ENCODE data around the gene TPSAB1. TPM values are rescaled to one million over a fixed set of nuclear protein-coding genes. Genes with fewer than 3 reads are reported as not detected.
"Not testable (repeated sequence)": the region's sequence is repeated elsewhere in the genome, so short reads cannot be mapped to it uniquely, and the experiment has no call there.

The TPSAB1 gene
- 100 to 1,000 TPM in 1 of 4 donors, 10 to 100 TPM in 3; 23.8 to 130 (median 59.4) TPM for total RNA-seq

DNA sequence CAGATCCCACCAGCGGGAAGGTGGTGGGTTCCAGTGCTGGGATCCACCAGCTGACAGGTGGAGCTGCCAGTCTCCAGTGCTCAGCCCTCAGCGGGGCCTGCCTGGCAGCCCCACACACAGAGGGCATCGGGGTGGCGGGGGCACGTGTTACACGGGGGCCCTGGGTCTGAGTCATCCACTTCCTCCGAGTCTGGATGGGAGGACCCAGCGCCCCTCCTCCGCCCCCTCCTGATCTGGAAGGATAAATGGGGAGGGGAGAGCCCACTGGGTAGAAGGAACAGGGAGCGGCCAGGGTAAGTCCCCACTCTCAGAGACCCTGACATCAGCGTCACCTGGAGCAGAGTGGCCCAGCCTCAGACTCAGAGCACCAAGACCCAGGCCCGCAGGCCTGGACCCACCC is at the start of gene TPSAB1:
TSS of gene TPSAB1 (plus strand) at position 270 of the 400 bp plus-strand sequence. CDS start 234 bp downstream, outside the sequence.
- not testable (repeated sequence) for H3K27me3 ChIP-seq, DNase-seq, H3K9me3 ChIP-seq, H3K4me3 ChIP-seq, H3K27ac ChIP-seq, H3K36me3 ChIP-seq, H3K4me1 ChIP-seq

DNA sequence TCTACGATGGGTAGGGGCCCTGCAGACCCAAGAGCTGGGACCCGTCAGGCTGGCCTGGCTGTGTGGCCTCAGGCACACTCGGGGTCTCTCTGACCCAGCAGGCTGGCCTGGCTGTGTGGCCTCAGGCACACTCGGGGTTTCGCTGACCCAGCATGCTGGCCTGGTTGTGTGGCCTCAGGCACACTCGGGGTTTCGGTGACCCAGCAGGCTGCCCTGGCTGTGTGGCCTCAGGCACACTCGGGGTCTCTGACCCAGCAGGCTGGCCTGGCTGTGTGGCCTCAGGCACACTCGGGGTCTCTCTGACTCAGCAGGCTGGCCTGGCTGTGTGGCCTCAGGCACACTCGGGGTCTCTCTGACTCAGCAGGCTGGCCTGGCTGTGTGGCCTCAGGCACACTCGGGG is 49.7 kb upstream of the TPSAB1 start:
- H3K27me3 ChIP-seq, H3K36me3 ChIP-seq, H3K9me3 ChIP-seq, H3K4me3 ChIP-seq, DNase-seq, H3K27ac ChIP-seq: not testable (repeated sequence)
- peaks cover 0 to 23% (median 0%) of the 10 kb centered on the region in 4 donors for H3K4me1 ChIP-seq

DNA sequence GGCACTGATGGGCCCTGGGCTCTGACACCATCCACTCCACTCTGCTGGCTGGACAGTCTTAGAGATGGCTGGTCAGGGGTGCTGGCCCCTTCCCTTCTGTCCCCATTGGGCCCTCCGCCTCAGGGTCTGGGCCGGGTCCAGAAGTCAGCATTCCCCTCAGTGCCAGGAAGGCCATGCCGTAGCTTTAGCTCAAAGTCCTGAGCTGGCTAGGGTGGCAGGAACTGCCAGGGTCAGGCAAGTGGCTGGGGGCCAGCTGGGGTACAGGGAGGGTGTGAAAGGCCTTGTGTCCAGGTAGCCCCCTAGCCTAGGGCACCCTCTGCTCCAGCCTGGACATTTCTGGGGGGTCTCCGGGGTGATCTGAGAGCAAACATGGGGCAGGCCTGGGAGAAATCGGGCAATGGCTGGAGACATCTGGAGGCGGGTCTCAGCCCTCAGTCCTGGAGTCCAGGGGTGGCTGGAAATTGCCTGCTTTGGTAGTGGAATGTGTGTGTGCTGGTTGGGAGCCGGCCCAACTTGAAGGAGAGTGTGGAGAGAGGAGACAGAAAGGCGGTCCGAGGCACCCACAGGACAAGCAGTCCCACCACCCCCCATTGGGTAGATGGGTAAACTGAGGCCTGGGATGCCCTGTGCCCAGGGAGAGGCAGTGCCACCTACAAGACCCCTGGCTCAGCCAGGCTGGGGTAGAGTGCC is 48.0 kb upstream of the TPSAB1 start:
- H3K27me3 ChIP-seq, result no peaks in the 10 kb centered on the region

DNA sequence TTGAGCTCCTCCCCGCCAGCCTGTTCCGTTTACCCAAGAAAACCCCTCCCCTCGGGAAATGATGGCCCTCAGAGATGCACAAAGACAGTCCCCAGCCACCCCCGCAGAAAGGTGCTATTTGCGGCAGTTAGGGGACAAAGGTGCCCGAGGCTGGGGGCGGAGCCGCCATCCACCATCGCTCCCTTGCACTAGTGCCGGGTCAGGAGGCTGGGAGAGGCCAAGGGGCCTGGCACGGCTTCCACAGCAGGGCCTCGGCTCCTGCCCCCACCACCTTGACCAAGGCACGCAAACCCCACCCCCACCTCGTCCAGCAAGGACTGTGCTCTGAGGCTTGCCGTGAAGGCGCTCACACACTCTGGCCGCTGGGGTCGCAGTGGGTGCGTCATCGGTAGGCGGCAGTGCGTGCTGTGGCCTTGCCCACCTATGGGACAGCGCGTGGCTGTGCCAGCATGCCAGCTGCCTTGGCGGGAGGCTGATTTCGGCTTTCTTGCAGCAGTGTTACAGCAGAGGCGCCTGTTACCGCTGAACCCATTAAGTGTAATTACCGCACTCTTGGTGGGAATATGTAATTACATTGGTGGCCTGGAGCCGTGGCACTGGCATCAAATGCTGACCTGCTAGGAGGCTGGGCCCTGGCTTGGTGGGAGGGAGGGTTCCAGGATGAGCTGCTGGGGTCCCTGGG is 47.2 kb upstream of the TPSAB1 start:
- no peak for TF ChIP-seq POLR2A (IDR thresholded peaks at IDR 0.05)
- TF ChIP-seq, protein P1, sequence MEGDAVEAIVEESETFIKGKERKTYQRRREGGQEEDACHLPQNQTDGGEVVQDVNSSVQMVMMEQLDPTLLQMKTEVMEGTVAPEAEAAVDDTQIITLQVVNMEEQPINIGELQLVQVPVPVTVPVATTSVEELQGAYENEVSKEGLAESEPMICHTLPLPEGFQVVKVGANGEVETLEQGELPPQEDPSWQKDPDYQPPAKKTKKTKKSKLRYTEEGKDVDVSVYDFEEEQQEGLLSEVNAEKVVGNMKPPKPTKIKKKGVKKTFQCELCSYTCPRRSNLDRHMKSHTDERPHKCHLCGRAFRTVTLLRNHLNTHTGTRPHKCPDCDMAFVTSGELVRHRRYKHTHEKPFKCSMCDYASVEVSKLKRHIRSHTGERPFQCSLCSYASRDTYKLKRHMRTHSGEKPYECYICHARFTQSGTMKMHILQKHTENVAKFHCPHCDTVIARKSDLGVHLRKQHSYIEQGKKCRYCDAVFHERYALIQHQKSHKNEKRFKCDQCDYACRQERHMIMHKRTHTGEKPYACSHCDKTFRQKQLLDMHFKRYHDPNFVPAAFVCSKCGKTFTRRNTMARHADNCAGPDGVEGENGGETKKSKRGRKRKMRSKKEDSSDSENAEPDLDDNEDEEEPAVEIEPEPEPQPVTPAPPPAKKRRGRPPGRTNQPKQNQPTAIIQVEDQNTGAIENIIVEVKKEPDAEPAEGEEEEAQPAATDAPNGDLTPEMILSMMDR (IDR thresholded peaks at IDR 0.05), result no peak
- Histone ChIP-seq H3K9me3 (no peaks in the 10 kb centered on the region), H3K36me3 (no peaks in the 10 kb centered on the region), H3K27me3 (no peaks in the 10 kb centered on the region), H3K27ac (no peak overlapping the region), H3K4me3 (no peak overlapping the region), H3K4me1 (peaks cover 0 to 23% (median 0%) of the 10 kb centered on the region in 4 donors)
- DNase-seq, result no peak

More for the DNA sequence above, 48.0 kb upstream of the TPSAB1 start:
- Histone ChIP-seq H3K36me3 (no peaks in the 10 kb centered on the region), H3K9me3 (no peaks in the 10 kb centered on the region), H3K4me1 (peaks cover 0 to 23% (median 0%) of the 10 kb centered on the region in 4 donors), H3K4me3 (no peak overlapping the region), H3K27ac (no peak overlapping the region)
- no peak for TF ChIP-seq POLR2A (IDR thresholded peaks at IDR 0.05)
- TF ChIP-seq, protein P1 (IDR thresholded peaks at IDR 0.05), result no peak
- DNase-seq, result no peak

DNA sequence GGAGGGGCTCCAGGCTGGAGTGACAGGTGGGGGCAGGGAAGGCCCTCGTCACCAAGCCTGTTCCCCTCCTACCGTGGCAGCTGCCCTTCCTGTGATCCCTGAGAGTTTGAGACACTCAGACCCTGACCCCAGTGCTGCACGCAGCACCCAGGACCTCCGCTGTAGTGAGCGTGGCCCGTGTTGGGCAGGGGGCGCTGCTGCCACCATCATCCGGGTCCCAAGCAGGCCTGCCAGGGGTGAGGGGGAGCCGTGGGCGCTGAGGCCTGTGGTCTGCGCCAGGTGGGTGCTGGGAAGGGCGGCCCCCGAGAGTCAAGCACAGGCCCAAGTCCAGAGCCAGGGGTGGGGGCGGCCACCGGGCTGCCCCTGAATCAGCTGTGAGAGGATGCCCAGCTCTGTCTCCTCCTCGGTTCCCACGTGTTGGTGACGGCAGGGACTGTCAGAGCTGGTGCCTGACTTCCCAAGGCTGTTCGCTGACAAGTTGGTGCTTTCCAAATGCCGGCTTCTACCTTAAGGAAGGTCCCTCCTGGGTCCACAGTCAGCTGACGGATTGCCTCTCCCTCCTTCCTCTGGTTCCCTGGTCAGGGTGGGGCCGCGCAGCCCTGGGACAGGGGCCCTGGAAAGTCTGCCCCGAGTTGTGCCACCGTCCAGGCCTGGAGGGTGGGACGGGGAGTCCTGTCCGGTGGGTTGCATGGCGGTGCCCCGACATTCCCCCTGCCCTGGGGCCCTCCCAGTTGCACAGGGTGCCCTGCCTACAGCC is 46.5 kb upstream of the TPSAB1 start:
- Histone ChIP-seq H3K36me3 (no peaks in the 10 kb centered on the region), H3K4me3 (no peak overlapping the region), H3K27ac (no peak overlapping the region), H3K4me1 (peaks cover 0 to 23% (median 0%) of the 10 kb centered on the region in 4 donors), H3K9me3 (no peaks in the 10 kb centered on the region), H3K27me3 (no peaks in the 10 kb centered on the region)
- no peak for DNase-seq
- TF ChIP-seq, protein P1 (IDR thresholded peaks at IDR 0.05), result no peak
- no peak for TF ChIP-seq POLR2A (IDR thresholded peaks at IDR 0.05)

DNA sequence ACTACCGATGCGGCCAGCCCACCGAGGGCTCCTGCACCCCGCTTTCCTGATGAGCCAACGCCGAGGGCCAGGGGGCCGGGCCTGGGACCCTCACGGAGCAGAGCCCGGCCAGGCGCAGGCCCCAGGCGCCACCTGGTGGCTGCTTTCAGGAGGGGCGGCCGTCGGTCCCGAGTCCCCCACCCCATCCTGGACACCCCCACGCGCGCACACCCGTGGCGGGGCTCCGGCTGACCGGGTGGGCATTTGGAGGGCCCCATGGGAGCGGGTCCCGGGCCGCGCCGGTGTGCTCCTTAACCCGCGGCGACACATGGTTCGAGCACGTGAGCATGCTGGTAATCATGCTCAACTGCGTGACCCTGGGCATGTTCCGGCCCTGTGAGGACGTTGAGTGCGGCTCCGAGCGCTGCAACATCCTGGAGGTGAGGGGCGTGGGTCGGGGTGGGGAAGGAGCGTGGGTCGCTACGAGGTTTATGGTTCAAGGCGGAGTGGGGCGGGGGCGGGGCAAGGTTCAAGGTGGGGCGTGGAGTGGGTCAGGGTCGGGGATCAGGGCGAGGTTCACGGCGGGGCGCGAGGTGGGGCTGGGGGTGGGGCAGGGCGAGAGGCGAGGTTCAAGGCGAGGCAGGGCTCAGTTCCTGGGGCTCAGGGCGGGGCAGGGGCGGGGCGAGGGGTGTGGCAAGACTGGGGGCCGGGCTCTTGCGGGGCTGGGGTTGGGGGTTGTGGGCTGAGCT is 45.7 kb upstream of the TPSAB1 start:
- no peak for DNase-seq
- Histone ChIP-seq H3K4me1 (peaks cover 0 to 23% (median 0%) of the 10 kb centered on the region in 4 donors), H3K27me3 (no peaks in the 10 kb centered on the region), H3K4me3 (no peak overlapping the region), H3K27ac (no peak overlapping the region), H3K36me3 (no peaks in the 10 kb centered on the region), H3K9me3 (no peaks in the 10 kb centered on the region)
- no peak for TF ChIP-seq POLR2A (IDR thresholded peaks at IDR 0.05)
- TF ChIP-seq, protein P1 (IDR thresholded peaks at IDR 0.05), result peak; percentile 23 to 58 (median 55)

Data from Peyer's patch (tissue), 4 donors.